ENCODE results near the gene NPAT.

NPAT gene

GRCh38 chr11:108222574-108223347, at the start of gene NPAT, which contains the start of gene ATM:
TSS of gene NPAT (minus strand) at chr11:108222638. CDS start at chr11:108222536, 102 bp downstream.
TSS of gene ATM (plus strand) at chr11:108223067. CDS start at chr11:108227625, 4,558 bp downstream.
- Histone ChIP-seq H3K9ac (peak within 1 kb of the TSS; percentile 37), H2AFZ (peak within 1 kb of the TSS; percentile 90), H3K4me2 (ENCODE audit: low read length) (peak within 1 kb of the TSS; percentile 72), H3K4me3 (ENCODE audit: low read depth, low read length) (peak within 1 kb of the TSS; percentile 72), H3K27me3 (ENCODE audit: control insufficient read depth, insufficient read depth, low read length) (no peaks in the 10 kb centered on the region), H3K36me3 (ENCODE audit: control insufficient read depth, insufficient read depth, low read length) (no peaks in the 10 kb centered on the region), H3K79me2 (peaks cover 19% of the 10 kb centered on the region), H3K4me1 (peaks cover 5% of the 10 kb centered on the region), H3K9me3 (ENCODE audit: control insufficient read depth, low read length) (no peaks in the 10 kb centered on the region), H3K27ac (peak within 1 kb of the TSS; percentile 88)
- TF ChIP-seq, protein P1, sequence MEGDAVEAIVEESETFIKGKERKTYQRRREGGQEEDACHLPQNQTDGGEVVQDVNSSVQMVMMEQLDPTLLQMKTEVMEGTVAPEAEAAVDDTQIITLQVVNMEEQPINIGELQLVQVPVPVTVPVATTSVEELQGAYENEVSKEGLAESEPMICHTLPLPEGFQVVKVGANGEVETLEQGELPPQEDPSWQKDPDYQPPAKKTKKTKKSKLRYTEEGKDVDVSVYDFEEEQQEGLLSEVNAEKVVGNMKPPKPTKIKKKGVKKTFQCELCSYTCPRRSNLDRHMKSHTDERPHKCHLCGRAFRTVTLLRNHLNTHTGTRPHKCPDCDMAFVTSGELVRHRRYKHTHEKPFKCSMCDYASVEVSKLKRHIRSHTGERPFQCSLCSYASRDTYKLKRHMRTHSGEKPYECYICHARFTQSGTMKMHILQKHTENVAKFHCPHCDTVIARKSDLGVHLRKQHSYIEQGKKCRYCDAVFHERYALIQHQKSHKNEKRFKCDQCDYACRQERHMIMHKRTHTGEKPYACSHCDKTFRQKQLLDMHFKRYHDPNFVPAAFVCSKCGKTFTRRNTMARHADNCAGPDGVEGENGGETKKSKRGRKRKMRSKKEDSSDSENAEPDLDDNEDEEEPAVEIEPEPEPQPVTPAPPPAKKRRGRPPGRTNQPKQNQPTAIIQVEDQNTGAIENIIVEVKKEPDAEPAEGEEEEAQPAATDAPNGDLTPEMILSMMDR (IDR thresholded peaks at IDR 0.05) = peak; percentile 58

DNA sequence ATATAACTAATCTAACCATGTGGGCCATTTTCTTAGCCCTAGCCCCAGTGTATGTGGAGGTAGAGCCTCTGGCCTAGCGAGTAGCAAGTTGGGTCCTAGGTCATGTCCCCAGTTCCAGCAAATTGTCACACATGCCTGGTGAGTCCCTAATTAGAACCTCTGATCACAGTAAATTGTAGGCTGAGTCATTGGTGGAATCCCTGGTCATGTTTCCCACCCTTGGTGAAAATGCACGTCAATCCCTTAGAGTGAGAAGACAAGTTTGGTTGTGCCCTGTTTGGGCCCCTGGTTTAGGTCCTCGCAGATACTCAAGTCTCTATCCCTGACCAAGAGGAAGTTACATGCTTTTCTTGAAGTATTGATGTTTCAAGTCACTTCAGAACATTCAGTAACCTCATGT, 47.1 kb upstream of the NPAT start:
- Histone ChIP-seq H3K4me2 (ENCODE audit: low read length) (no peak overlapping the region), H3K36me3 (ENCODE audit: control insufficient read depth, insufficient read depth, low read length) (no peaks in the 10 kb centered on the region), H3K4me1 (no peaks in the 10 kb centered on the region), H3K4me3 (ENCODE audit: low read depth, low read length) (no peak overlapping the region), H3K27ac (no peak overlapping the region), H2AFZ (no peak overlapping the region), H3K79me2 (no peaks in the 10 kb centered on the region), H3K9me3 (ENCODE audit: control insufficient read depth, low read length) (no peaks in the 10 kb centered on the region), H3K9ac (no peak overlapping the region), H3K27me3 (ENCODE audit: control insufficient read depth, insufficient read depth, low read length) (no peaks in the 10 kb centered on the region)
- TF ChIP-seq, protein P1 (IDR thresholded peaks at IDR 0.05) = no peak

DNA sequence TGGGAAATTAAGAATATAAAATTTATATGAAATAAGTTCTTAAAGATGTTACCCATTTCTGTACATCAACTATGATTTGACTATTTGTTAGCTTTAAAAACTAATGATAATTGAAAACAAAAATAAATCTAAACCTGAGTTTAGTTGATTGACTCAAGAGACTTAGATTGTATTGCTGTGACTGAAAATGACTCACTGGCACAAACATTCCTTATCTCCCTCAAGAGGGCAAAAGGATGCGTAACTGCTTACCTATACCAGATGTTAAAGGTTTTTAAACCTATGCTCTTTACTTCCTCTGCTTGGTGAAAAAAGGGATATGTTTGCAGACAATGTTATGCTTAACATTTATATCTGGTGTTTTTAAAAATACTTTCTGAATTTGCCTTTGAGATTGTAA, 30.7 kb upstream of the NPAT start:
- Histone ChIP-seq H3K36me3 (ENCODE audit: control insufficient read depth, insufficient read depth, low read length) (no peaks in the 10 kb centered on the region), H3K27ac (no peak overlapping the region), H3K4me2 (ENCODE audit: low read length) (no peak overlapping the region), H3K79me2 (no peaks in the 10 kb centered on the region), H3K4me1 (no peaks in the 10 kb centered on the region), H2AFZ (no peak overlapping the region), H3K9me3 (ENCODE audit: control insufficient read depth, low read length) (no peaks in the 10 kb centered on the region), H3K4me3 (ENCODE audit: low read depth, low read length) (no peak overlapping the region), H3K27me3 (ENCODE audit: control insufficient read depth, insufficient read depth, low read length) (no peaks in the 10 kb centered on the region), H3K9ac (no peak overlapping the region)
- TF ChIP-seq, protein P1 (IDR thresholded peaks at IDR 0.05) = no peak

GRCh38 chr11:108246885-108247284, 24.4 kb upstream of the NPAT start:
- H3K9me3 ChIP-seq (ENCODE audit: control insufficient read depth, low read length) = no peaks in the 10 kb centered on the region
- no peaks in the 10 kb centered on the region for H3K4me1 ChIP-seq
- H3K4me2 ChIP-seq (ENCODE audit: low read length) = no peak overlapping the region
- no peaks in the 10 kb centered on the region for H3K79me2 ChIP-seq
- no peaks in the 10 kb centered on the region for H3K27me3 ChIP-seq (ENCODE audit: control insufficient read depth, insufficient read depth, low read length)
- no peak overlapping the region for H2AFZ ChIP-seq
- H3K36me3 ChIP-seq (ENCODE audit: control insufficient read depth, insufficient read depth, low read length) = no peaks in the 10 kb centered on the region
- no peak overlapping the region for H3K9ac ChIP-seq
- no peak overlapping the region for H3K4me3 ChIP-seq (ENCODE audit: low read depth, low read length)
- TF ChIP-seq, protein P1 (IDR thresholded peaks at IDR 0.05) = no peak
- H3K27ac ChIP-seq = no peak overlapping the region

GRCh38 chr11:108246308-108246707, 23.9 kb upstream of the NPAT start:
- H2AFZ ChIP-seq = no peak overlapping the region
- no peak overlapping the region for H3K27ac ChIP-seq
- H3K4me1 ChIP-seq = no peaks in the 10 kb centered on the region
- H3K4me2 ChIP-seq (ENCODE audit: low read length) = no peak overlapping the region
- no peak overlapping the region for H3K9ac ChIP-seq
- H3K4me3 ChIP-seq (ENCODE audit: low read depth, low read length) = no peak overlapping the region
- H3K79me2 ChIP-seq = no peaks in the 10 kb centered on the region
- TF ChIP-seq, protein P1 (IDR thresholded peaks at IDR 0.05) = no peak
- no peaks in the 10 kb centered on the region for H3K27me3 ChIP-seq (ENCODE audit: control insufficient read depth, insufficient read depth, low read length)
- no peaks in the 10 kb centered on the region for H3K9me3 ChIP-seq (ENCODE audit: control insufficient read depth, low read length)
- no peaks in the 10 kb centered on the region for H3K36me3 ChIP-seq (ENCODE audit: control insufficient read depth, insufficient read depth, low read length)
